Fibroblast of lung (primary cell): ENCODE data around the gene SLC24A3. TPM values are rescaled to one million over a fixed set of nuclear protein-coding genes. Genes with fewer than 3 reads are reported as not detected.

Source experiments
- DNase-seq, 2 donors: peaks; one replicate each; pipeline versions ENCODE4 v3.0.0 to v3.0.0-alpha.2; 2010; ENCODE audit warnings: low read depth in 2 of 2
- H2AFZ ChIP-seq: 2 replicates; pipeline ENCODE4 v1.5.1; 2012; ENCODE audit warnings: low read length, control low read depth, inconsistent platforms
- H3K27ac ChIP-seq: 2 replicates; pipeline ENCODE4 v1.5.1; 2011; ENCODE audit warnings: low read length, control low read depth; ENCODE audit not compliant: insufficient read depth
- H3K27me3 ChIP-seq: 2 replicates; pipeline ENCODE4 v1.5.1; 2011; ENCODE audit warnings: mild to moderate bottlenecking, low read length; ENCODE audit not compliant: control insufficient read depth, insufficient read depth
- H3K36me3 ChIP-seq: 2 replicates; pipeline ENCODE4 v1.5.1; 2011; ENCODE audit warnings: low read length; ENCODE audit not compliant: control insufficient read depth, insufficient read depth
- H3K4me1 ChIP-seq: 2 replicates; pipeline ENCODE4 v1.5.1; 2011; ENCODE audit warnings: low read length; ENCODE audit not compliant: control insufficient read depth, insufficient read depth; ENCODE audit errors: extremely low read depth
- H3K4me2 ChIP-seq: 2 replicates; pipeline ENCODE4 v1.5.1; 2011; ENCODE audit warnings: low read length, control low read depth; ENCODE audit not compliant: insufficient read depth; ENCODE audit errors: extremely low read depth
- H3K4me3 ChIP-seq, 4 experiments: fragments of 200-600 bp in 1 of 4; sonication (generic) in 1 of 4; replicated peaks in 1 of 4; 2 replicates each; pipeline ENCODE4 v1.5.1; 2011 to 2016; ENCODE audit warnings: low read length in 4 of 4, low read depth in 3 of 4, mild to moderate bottlenecking in 3 of 4, control low read depth in 2 of 4, inconsistent platforms in 1 of 4, mixed read lengths in 1 of 4; ENCODE audit not compliant: insufficient read depth in 1 of 4; ENCODE audit errors: control extremely low read depth in 1 of 4
- H3K79me2 ChIP-seq: 2 replicates; pipeline ENCODE4 v1.5.1; 2012; ENCODE audit warnings: mild to moderate bottlenecking, low read length, inconsistent platforms; ENCODE audit not compliant: control insufficient read depth, insufficient read depth
- H3K9ac ChIP-seq: 2 replicates; pipeline ENCODE4 v1.5.1; 2011; ENCODE audit warnings: mild to moderate bottlenecking, low read length, control low read depth; ENCODE audit not compliant: insufficient read depth
- H3K9me3 ChIP-seq: 2 replicates; pipeline ENCODE4 v1.5.1; 2012; ENCODE audit warnings: low read depth, low read length; ENCODE audit not compliant: control insufficient read depth, insufficient read depth
- H4K20me1 ChIP-seq: 2 replicates; pipeline ENCODE4 v1.5.1; 2011; ENCODE audit warnings: low read length; ENCODE audit not compliant: control insufficient read depth, insufficient read depth; ENCODE audit errors: extremely low read depth
- EZH2 ChIP-seq: IDR thresholded peaks from 2 replicates; pipeline ENCODE4 v1.5.1; 2012; ENCODE audit warnings: low read length, control low read depth, mild to moderate bottlenecking; ENCODE audit errors: missing control alignments
- polyA plus RNA-seq, 2 donors: library from polyadenylated mRNA; depleted of rRNA in 1 of 2; stranded (reverse) in 1 of 2; unstranded in 1 of 2; fragments of >200 nt; gene quantifications; 2 replicates each; pipeline ENCODE4 v1.2.1, GENCODE V29; 2011 to 2012; ENCODE audit warnings: missing spikeins in 1 of 2
- total RNA-seq: library from RNA; depleted of rRNA; stranded (reverse); fragments of >200 nt; gene quantifications from 2 replicates; pipeline ENCODE4 v1.2.1, GENCODE V29; 2014
- TF ChIP-seq, protein P1 (sequence below), 2 donors: IDR thresholded peaks in 1 of 2; conservative IDR thresholded peaks in 1 of 2; 1 replicate in 1 of 2; 2 replicates in 1 of 2; pipeline ENCODE4 v1.5.1; 2011 to 2012; ENCODE audit warnings: low read length in 2 of 2, control low read depth in 1 of 2, inconsistent platforms in 1 of 2, low read depth in 1 of 2, mild to moderate bottlenecking in 1 of 2

SLC24A3 gene
- total and polyA plus RNA-seq, 2 donors (not counting 1 experiment from before 2014, with no cell fraction given): 0.03 to 1.8 TPM

DNA sequence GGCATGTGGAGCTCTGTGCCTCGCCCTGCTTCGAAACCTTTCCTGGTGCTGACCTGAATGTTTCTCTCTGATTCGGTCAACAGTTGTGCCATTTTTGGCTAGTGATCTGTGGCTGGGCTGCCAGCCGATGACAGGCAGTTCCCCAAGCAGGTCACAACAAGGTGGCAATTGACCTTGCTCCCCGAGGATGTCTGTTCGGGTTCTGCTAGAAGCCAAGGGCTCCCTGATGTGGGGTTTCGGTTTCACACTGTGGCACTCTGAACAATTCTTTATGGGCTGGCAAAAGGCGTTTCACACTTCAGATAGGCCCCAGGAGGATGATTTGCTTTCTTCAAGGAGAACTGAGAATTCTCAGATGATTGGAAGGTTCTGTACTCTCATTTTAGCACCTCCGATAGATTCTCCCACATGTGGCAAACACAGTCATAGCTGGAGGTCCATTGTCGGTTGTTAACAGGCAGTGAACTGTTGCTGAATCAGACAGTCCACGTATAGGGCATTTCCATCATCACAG, 135.6 kb downstream of the SLC24A3 start:
- Histone ChIP-seq H3K4me1 (no peaks in the 10 kb centered on the region), H3K27ac (no peak overlapping the region), H2AFZ (no peak overlapping the region), H3K27me3 (no peaks in the 10 kb centered on the region), H3K9me3 (no peaks in the 10 kb centered on the region), H3K4me3 (no peak overlapping the region), H3K9ac (no peak overlapping the region), H3K4me2 (no peak overlapping the region), H3K79me2 (no peaks in the 10 kb centered on the region), H4K20me1 (no peaks in the 10 kb centered on the region), H3K36me3 (no peaks in the 10 kb centered on the region)
- TF ChIP-seq, protein P1, sequence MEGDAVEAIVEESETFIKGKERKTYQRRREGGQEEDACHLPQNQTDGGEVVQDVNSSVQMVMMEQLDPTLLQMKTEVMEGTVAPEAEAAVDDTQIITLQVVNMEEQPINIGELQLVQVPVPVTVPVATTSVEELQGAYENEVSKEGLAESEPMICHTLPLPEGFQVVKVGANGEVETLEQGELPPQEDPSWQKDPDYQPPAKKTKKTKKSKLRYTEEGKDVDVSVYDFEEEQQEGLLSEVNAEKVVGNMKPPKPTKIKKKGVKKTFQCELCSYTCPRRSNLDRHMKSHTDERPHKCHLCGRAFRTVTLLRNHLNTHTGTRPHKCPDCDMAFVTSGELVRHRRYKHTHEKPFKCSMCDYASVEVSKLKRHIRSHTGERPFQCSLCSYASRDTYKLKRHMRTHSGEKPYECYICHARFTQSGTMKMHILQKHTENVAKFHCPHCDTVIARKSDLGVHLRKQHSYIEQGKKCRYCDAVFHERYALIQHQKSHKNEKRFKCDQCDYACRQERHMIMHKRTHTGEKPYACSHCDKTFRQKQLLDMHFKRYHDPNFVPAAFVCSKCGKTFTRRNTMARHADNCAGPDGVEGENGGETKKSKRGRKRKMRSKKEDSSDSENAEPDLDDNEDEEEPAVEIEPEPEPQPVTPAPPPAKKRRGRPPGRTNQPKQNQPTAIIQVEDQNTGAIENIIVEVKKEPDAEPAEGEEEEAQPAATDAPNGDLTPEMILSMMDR (conservative IDR thresholded peaks at IDR 0.05 in 1 of 2, IDR thresholded peaks at IDR 0.05 in 1 of 2; ENCODE audit: low read depth in 1 of 2, low read length in 2 of 2): no peak
- no peak for TF ChIP-seq EZH2
- no peak for DNase-seq

DNA sequence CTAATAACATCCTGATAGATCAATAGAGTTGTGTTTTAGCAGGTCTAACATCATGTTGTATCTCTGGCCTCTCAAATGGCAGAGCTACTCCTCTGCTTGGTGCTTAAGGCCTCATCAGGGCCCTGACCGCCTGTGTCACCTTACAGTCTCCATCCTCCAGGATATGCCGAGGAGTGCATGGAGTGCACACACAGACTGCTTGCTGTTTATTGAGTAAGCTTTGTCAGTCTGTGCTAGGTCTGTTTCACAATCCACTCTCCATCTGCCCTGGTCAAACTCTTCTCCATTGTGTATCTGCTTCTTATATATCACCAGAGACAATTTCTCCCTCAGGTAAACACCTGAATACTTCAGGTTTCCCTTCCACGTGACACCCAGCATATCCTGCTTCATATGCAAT, 136.1 kb downstream of the SLC24A3 start:
- H3K9me3 ChIP-seq: no peaks in the 10 kb centered on the region
- no peaks in the 10 kb centered on the region for H3K4me1 ChIP-seq
- TF ChIP-seq, protein P1 (conservative IDR thresholded peaks at IDR 0.05 in 1 of 2, IDR thresholded peaks at IDR 0.05 in 1 of 2; ENCODE audit: low read depth in 1 of 2, low read length in 2 of 2): no peak
- TF ChIP-seq EZH2: no peak
- H4K20me1 ChIP-seq: no peaks in the 10 kb centered on the region
- DNase-seq: no peak
- no peak overlapping the region for H3K9ac ChIP-seq
- no peaks in the 10 kb centered on the region for H3K27me3 ChIP-seq
- H3K4me3 ChIP-seq: no peak overlapping the region
- H2AFZ ChIP-seq: no peak overlapping the region
- H3K27ac ChIP-seq: no peak overlapping the region
- no peaks in the 10 kb centered on the region for H3K79me2 ChIP-seq
- H3K4me2 ChIP-seq: no peak overlapping the region
- H3K36me3 ChIP-seq: no peaks in the 10 kb centered on the region

DNA sequence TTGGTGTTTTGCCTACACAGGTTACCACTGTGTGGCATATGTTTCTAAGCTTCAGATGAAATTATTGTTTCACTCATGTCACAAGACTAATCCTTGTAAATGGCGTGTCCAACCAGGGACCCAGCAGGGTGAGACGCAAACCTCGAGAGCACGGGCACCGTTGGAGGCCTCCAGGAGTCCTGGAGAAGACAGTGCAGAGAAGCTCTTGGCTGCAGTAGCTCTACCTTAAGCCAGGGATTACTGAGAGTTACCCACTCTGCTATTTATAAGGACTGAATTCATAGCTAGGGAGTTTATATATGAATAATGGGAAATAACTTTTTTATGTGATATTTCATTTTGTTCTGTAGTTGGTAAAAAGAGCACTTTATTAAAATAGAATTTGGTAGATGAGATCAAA, 137.4 kb downstream of the SLC24A3 start:
- Histone ChIP-seq H3K27me3 (no peaks in the 10 kb centered on the region), H3K4me3 (no peak overlapping the region), H2AFZ (no peak overlapping the region), H3K4me2 (no peak overlapping the region), H3K9me3 (no peaks in the 10 kb centered on the region), H3K27ac (no peak overlapping the region), H3K36me3 (no peaks in the 10 kb centered on the region), H3K9ac (no peak overlapping the region), H3K4me1 (no peaks in the 10 kb centered on the region), H4K20me1 (no peaks in the 10 kb centered on the region), H3K79me2 (no peaks in the 10 kb centered on the region)
- no peak for DNase-seq
- TF ChIP-seq, protein P1 (conservative IDR thresholded peaks at IDR 0.05 in 1 of 2, IDR thresholded peaks at IDR 0.05 in 1 of 2; ENCODE audit: low read depth in 1 of 2, low read length in 2 of 2): no peak
- no peak for TF ChIP-seq EZH2
